Muscle layer of duodenum (tissue), 2 donors: Measurements from ENCODE around the gene MYBPC1.
A peak's percentile ranks its signal among the peaks of the same experiment; 100 is the strongest.

Experiments used
- H3K27ac ChIP-seq: one replicate; pipeline ENCODE4 v1.7.0; 2013; ENCODE audit warnings: mild to moderate bottlenecking, low read length
- H3K27me3 ChIP-seq: one replicate; pipeline ENCODE4 v1.7.0; 2013; ENCODE audit warnings: low read depth, mild to moderate bottlenecking, control low read depth, low read length
- H3K36me3 ChIP-seq, 2 donors: one replicate each; pipeline ENCODE4 v1.7.0; 2013; ENCODE audit warnings: low read length in 2 of 2, control low read depth in 1 of 2, mild to moderate bottlenecking in 1 of 2; ENCODE audit not compliant: insufficient read depth in 2 of 2, control insufficient read depth in 1 of 2
- H3K4me1 ChIP-seq, 2 donors: one replicate each; pipeline ENCODE4 v1.7.0; 2013; ENCODE audit warnings: low read length in 2 of 2, mild to moderate bottlenecking in 2 of 2, control low read depth in 1 of 2, moderate library complexity in 1 of 2; ENCODE audit not compliant: insufficient read depth in 2 of 2, control insufficient read depth in 1 of 2
- H3K4me3 ChIP-seq, 2 donors: one replicate each; pipeline ENCODE4 v1.7.0; 2013; ENCODE audit warnings: low read length in 2 of 2, low read depth in 1 of 2, mild to moderate bottlenecking in 1 of 2
- H3K9me3 ChIP-seq, 2 donors: one replicate each; pipeline ENCODE4 v1.7.0; 2013; ENCODE audit warnings: low read length in 2 of 2, control low read depth in 1 of 2, mild to moderate bottlenecking in 1 of 2; ENCODE audit not compliant: control insufficient read depth in 1 of 2
- donor health status: healthy.

Gene MYBPC1

GRCh38 chr12:101696251-101697196, 101.8 kb downstream of the MYBPC1 start:
- Histone ChIP-seq H3K4me3 (peak overlapping the region; percentile 59 to 89), H3K4me1 (peaks cover 9 to 29% of the 10 kb centered on the region in 2 donors), H3K9me3 (no peaks in the 10 kb centered on the region), H3K27me3 (no peaks in the 10 kb centered on the region), H3K36me3 (no peaks in the 10 kb centered on the region), H3K27ac (peak overlapping the region; percentile 61)

- Histone ChIP-seq H3K4me1 (peaks cover 13 to 37% of the 10 kb centered on the region in 2 donors), H3K9me3 (no peaks in the 10 kb centered on the region), H3K4me3 (peak within 1 kb of the TSS; percentile 89 to 92), H3K36me3 (no peaks in the 10 kb centered on the region), H3K27ac (peak within 1 kb of the TSS; percentile 83), H3K27me3 (no peaks in the 10 kb centered on the region)
Observed at GRCh38 chr12:101697197-101697929, 102.6 kb downstream of the MYBPC1 start, which contains the start of gene CHPT1. TSS of gene CHPT1 (plus strand) at chr12:101697640. CDS start at chr12:101697862, 222 bp downstream.

- H3K36me3 ChIP-seq, result peaks cover 0 to under 1% of the 10 kb centered on the region in 2 donors
- peaks cover 20 to 43% of the 10 kb centered on the region in 2 donors for H3K4me1 ChIP-seq
- no peaks in the 10 kb centered on the region for H3K27me3 ChIP-seq
- H3K27ac ChIP-seq, result peak overlapping the region; percentile 83
- peak overlapping the region; percentile 89 to 92 for H3K4me3 ChIP-seq
- no peaks in the 10 kb centered on the region for H3K9me3 ChIP-seq
Observed at GRCh38 chr12:101697930-101698799, 103.4 kb downstream of the MYBPC1 start.

GRCh38 chr12:101698800-101699347, 104.1 kb downstream of the MYBPC1 start:
- peaks cover 0 to 3% of the 10 kb centered on the region in 2 donors for H3K36me3 ChIP-seq
- peak overlapping the region; percentile 89 to 92 for H3K4me3 ChIP-seq
- no peaks in the 10 kb centered on the region for H3K27me3 ChIP-seq
- H3K9me3 ChIP-seq, result no peaks in the 10 kb centered on the region
- peak overlapping the region; percentile 83 for H3K27ac ChIP-seq
- H3K4me1 ChIP-seq, result peaks cover 20 to 45% of the 10 kb centered on the region in 2 donors

GRCh38 chr12:101700299-101700820, 105.6 kb downstream of the MYBPC1 start:
- Histone ChIP-seq H3K4me3 (no peak overlapping the region), H3K27ac (peak overlapping the region; percentile 24), H3K4me1 (peaks cover 20 to 45% of the 10 kb centered on the region in 2 donors)

GRCh38 chr12:101703487-101703886, 108.7 kb downstream of the MYBPC1 start:
- peaks cover 0 to 3% of the 10 kb centered on the region in 2 donors for H3K36me3 ChIP-seq
- no peaks in the 10 kb centered on the region for H3K27me3 ChIP-seq
- H3K9me3 ChIP-seq, result no peaks in the 10 kb centered on the region
- peaks cover 24 to 47% of the 10 kb centered on the region in 2 donors for H3K4me1 ChIP-seq
- H3K4me3 ChIP-seq, result no peak overlapping the region
- no peak overlapping the region for H3K27ac ChIP-seq

More at GRCh38 chr12:101700299-101700820, 105.6 kb downstream of the MYBPC1 start:
- H3K36me3 ChIP-seq, result peaks cover 0 to 3% of the 10 kb centered on the region in 2 donors
- no peaks in the 10 kb centered on the region for H3K27me3 ChIP-seq
- H3K9me3 ChIP-seq, result no peaks in the 10 kb centered on the region

- Histone ChIP-seq H3K9me3 (no peaks in the 10 kb centered on the region), H3K27ac (no peak overlapping the region), H3K36me3 (peaks cover 0 to 3% of the 10 kb centered on the region in 2 donors), H3K4me3 (no peak overlapping the region), H3K27me3 (no peaks in the 10 kb centered on the region), H3K4me1 (peaks cover 19 to 26% of the 10 kb centered on the region in 2 donors)
Observed at GRCh38 chr12:101706403-101706802, 111.6 kb downstream of the MYBPC1 start.

GRCh38 chr12:101707131-101707782, 112.5 kb downstream of the MYBPC1 start:
- no peaks in the 10 kb centered on the region for H3K27me3 ChIP-seq
- no peak overlapping the region for H3K4me3 ChIP-seq
- no peaks in the 10 kb centered on the region for H3K9me3 ChIP-seq
- no peak overlapping the region for H3K27ac ChIP-seq
- peaks cover 15 to 18% of the 10 kb centered on the region in 2 donors for H3K4me1 ChIP-seq
- peaks cover 0 to 3% of the 10 kb centered on the region in 2 donors for H3K36me3 ChIP-seq

GRCh38 chr12:101710288-101710687, 115.5 kb downstream of the MYBPC1 start:
- H3K9me3 ChIP-seq, result no peaks in the 10 kb centered on the region
- no peak overlapping the region for H3K27ac ChIP-seq
- H3K4me1 ChIP-seq, result peaks cover 17 to 18% of the 10 kb centered on the region in 2 donors
- H3K27me3 ChIP-seq, result no peaks in the 10 kb centered on the region
- H3K4me3 ChIP-seq, result no peak overlapping the region
- H3K36me3 ChIP-seq, result no peaks in the 10 kb centered on the region
